H1 (cell line): ENCODE data around the gene SEPTIN5. TPM values are rescaled to one million over a fixed set of nuclear protein-coding genes. Genes with fewer than 3 reads are reported as not detected.
A peak's percentile ranks its signal among the peaks of the same experiment; 100 is the strongest.

Experiments
- CTCF ChIA-PET: fragments of 300-600 bp; sonication (Branson Sonifier 250); formaldehyde crosslinking; loops from one replicate; lab custom pipeline; 2021; ENCODE audit not compliant: partially characterized antibody; lab: Charles Lee
- POLR2A ChIA-PET: fragments of 300-600 bp; sonication (Branson Sonifier 250); formaldehyde crosslinking; loops from one replicate; lab custom pipeline; 2021; ENCODE audit warnings: inconsistent platforms; ENCODE audit not compliant: partially characterized antibody; lab: Charles Lee
- DNase-seq, 2 experiments: peaks; one replicate each; pipeline versions ENCODE4 v3.0.0 to v3.0.0-alpha.2; 2010 to 2022; ENCODE audit warnings: low spot score in 2 of 2, low read depth in 1 of 2, mixed read lengths in 1 of 2
- FAIRE-seq: peaks from 2 replicates; lab custom pipeline; 2011; peaks lifted over from hg19 to GRCh38; lab: Jason Lieb, UNC
- H2AFZ ChIP-seq: 2 replicates; pipeline ENCODE4 v1.8.1; 2012; ENCODE audit warnings: low read length, inconsistent platforms
- H2AK5ac ChIP-seq: 2 replicates; pipeline ENCODE4 v1.6.1; 2013; ENCODE audit warnings: low read depth, low read length
- H2BK120ac ChIP-seq: replicated peaks from 2 replicates; pipeline ENCODE3; 2013; ENCODE audit warnings: low read depth, low read length, inconsistent platforms
- H2BK12ac ChIP-seq: 2 replicates; pipeline ENCODE4 v1.6.1; 2013; ENCODE audit warnings: low read depth, low read length
- H2BK15ac ChIP-seq: 2 replicates; pipeline ENCODE4 v1.6.1; 2013; ENCODE audit warnings: low read length
- H2BK20ac ChIP-seq: 2 replicates; pipeline ENCODE4 v1.6.1; 2013; ENCODE audit warnings: low read length
- H2BK5ac ChIP-seq: 2 replicates; pipeline ENCODE4 v1.6.1; 2013; ENCODE audit warnings: low read depth, low read length
- H3K14ac ChIP-seq: 2 replicates; pipeline ENCODE4 v1.6.1; 2013; ENCODE audit warnings: inconsistent platforms; ENCODE audit not compliant: insufficient read length
- H3K18ac ChIP-seq: 2 replicates; pipeline ENCODE4 v1.6.1; 2013; ENCODE audit warnings: low read length; ENCODE audit errors: extremely low read depth
- H3K23ac ChIP-seq: 2 replicates; pipeline ENCODE4 v1.6.1; 2013; ENCODE audit warnings: inconsistent platforms; ENCODE audit not compliant: insufficient read length
- H3K23me2 ChIP-seq: 2 replicates; pipeline ENCODE4 v1.6.1; 2013; ENCODE audit warnings: low read depth, low read length
- H3K27ac ChIP-seq: 2 replicates; pipeline ENCODE4 v1.6.1; 2011; ENCODE audit warnings: low read depth, low read length, inconsistent platforms
- H3K27me3 ChIP-seq, 4 experiments: replicated peaks in 1 of 4; 1 replicate in 1 of 4; 2 replicates in 3 of 4; pipeline versions ENCODE4 v1.6.1 to v1.8.1; 2011 to 2013; ENCODE audit warnings: low read length in 3 of 4, mild to moderate bottlenecking in 3 of 4, inconsistent platforms in 2 of 4, mixed read lengths in 2 of 4, moderate library complexity in 1 of 4; ENCODE audit not compliant: control insufficient read depth in 3 of 4, insufficient read depth in 3 of 4; ENCODE audit errors: extremely low read depth in 1 of 4
- H3K36me3 ChIP-seq, 4 experiments: 2 replicates each; pipeline versions ENCODE4 v1.6.1 to v1.8.1; 2011 to 2013; ENCODE audit warnings: mild to moderate bottlenecking in 4 of 4, low read length in 3 of 4, moderate library complexity in 2 of 4, control low read depth in 1 of 4, inconsistent platforms in 1 of 4; ENCODE audit not compliant: insufficient read depth in 4 of 4, control insufficient read depth in 2 of 4
- H3K4ac ChIP-seq: replicated peaks from 2 replicates; pipeline ENCODE3; 2013; ENCODE audit warnings: low read length, low read depth, mixed read lengths, inconsistent platforms; ENCODE audit not compliant: insufficient read length
- H3K4me1 ChIP-seq, 4 experiments: replicated peaks in 1 of 4; 1 replicate in 1 of 4; 2 replicates in 3 of 4; pipeline versions ENCODE4 v1.6.1 to v1.8.1; 2011 to 2013; ENCODE audit warnings: low read length in 3 of 4, inconsistent platforms in 2 of 4, mixed read lengths in 1 of 4; ENCODE audit not compliant: insufficient read depth in 4 of 4, control insufficient read depth in 3 of 4
- H3K4me2 ChIP-seq, 2 experiments: 2 replicates each; pipeline versions ENCODE4 v1.6.1 to v1.8.1; 2011 to 2013; ENCODE audit warnings: low read depth in 2 of 2, low read length in 2 of 2, control low read depth in 1 of 2, inconsistent platforms in 1 of 2, mild to moderate bottlenecking in 1 of 2; ENCODE audit not compliant: insufficient read depth in 1 of 2
- H3K4me3 ChIP-seq, 4 experiments: fragments of 200-600, 300-600 bp in 1 of 4; sonication (generic), shearing (Covaris generic), sonication (Bioruptor Twin) in 1 of 4; 2 replicates each; pipeline versions ENCODE4 v1.5.1 to v1.8.1; 2011 to 2016; ENCODE audit warnings: low read length in 4 of 4, low read depth in 3 of 4, control low read depth in 2 of 4, inconsistent platforms in 2 of 4, mild to moderate bottlenecking in 2 of 4, mixed read lengths in 1 of 4, moderate library complexity in 1 of 4; ENCODE audit not compliant: insufficient read depth in 2 of 4; ENCODE audit errors: extremely low read depth in 1 of 4
- H3K56ac ChIP-seq: replicated peaks from 2 replicates; pipeline ENCODE3; 2013; ENCODE audit warnings: low read depth, mild to moderate bottlenecking, mixed read lengths, low read length, inconsistent platforms; ENCODE audit not compliant: insufficient read length
- H3K79me1 ChIP-seq: 2 replicates; pipeline ENCODE4 v1.6.1; 2013; ENCODE audit warnings: low read depth, low read length, control low read depth
- H3K79me2 ChIP-seq, 2 experiments: 2 replicates each; pipeline versions ENCODE4 v1.6.1 to v1.8.1; 2012 to 2013; ENCODE audit warnings: low read length in 2 of 2, mild to moderate bottlenecking in 2 of 2, inconsistent platforms in 1 of 2; ENCODE audit not compliant: insufficient read depth in 2 of 2, control insufficient read depth in 1 of 2
- H3K9ac ChIP-seq, 4 experiments: replicated peaks in 1 of 4; 1 replicate in 1 of 4; 2 replicates in 3 of 4; pipeline versions ENCODE4 v1.6.1 to v1.8.1; 2011 to 2013; ENCODE audit warnings: low read depth in 3 of 4, low read length in 3 of 4, control low read depth in 2 of 4, mild to moderate bottlenecking in 2 of 4, moderate library complexity in 2 of 4, inconsistent platforms in 1 of 4; ENCODE audit errors: extremely low read depth in 1 of 4
- H3K9me3 ChIP-seq, 2 experiments: 2 replicates each; pipeline versions ENCODE4 v1.6.1 to v1.8.1; 2012 to 2013; ENCODE audit warnings: mild to moderate bottlenecking in 2 of 2, moderate library complexity in 2 of 2, control low read depth in 1 of 2, inconsistent platforms in 1 of 2, low read depth in 1 of 2, low read length in 1 of 2, mixed read lengths in 1 of 2; ENCODE audit not compliant: insufficient read depth in 2 of 2
- H4K20me1 ChIP-seq, 2 experiments: replicated peaks in 1 of 2; 2 replicates each; pipeline versions ENCODE3 to v1.8.1; 2011 to 2013; ENCODE audit warnings: inconsistent platforms in 2 of 2, low read length in 2 of 2, mild to moderate bottlenecking in 1 of 2; ENCODE audit not compliant: insufficient read depth in 2 of 2, control insufficient read depth in 1 of 2
- H4K5ac ChIP-seq: 2 replicates; pipeline ENCODE4 v1.6.1; 2013; ENCODE audit warnings: low read length, low read depth, mixed read lengths, inconsistent platforms; ENCODE audit not compliant: insufficient read length
- H4K8ac ChIP-seq: 2 replicates; pipeline ENCODE4 v1.8.0; 2013; ENCODE audit warnings: mild to moderate bottlenecking, moderate library complexity, low read length, inconsistent platforms; ENCODE audit not compliant: insufficient read depth; ENCODE audit errors: extremely low read depth
- H4K91ac ChIP-seq: replicated peaks from 2 replicates; pipeline ENCODE3; 2013; ENCODE audit warnings: low read length, mixed read lengths, inconsistent platforms; ENCODE audit not compliant: insufficient read length
- CBX5 ChIP-seq: fragments of 300-800, 300-1000 bp; sonication (generic); IDR thresholded peaks from 2 replicates; pipeline ENCODE4 v1.7.1; 2016; ENCODE audit warnings: antibody characterized with exemption, low read length, low read depth
- CBX8 ChIP-seq: fragments of 300-800, 300-1000 bp; sonication (generic); IDR thresholded peaks from 2 replicates; pipeline ENCODE4 v1.7.1; 2016; ENCODE audit warnings: low read depth, low read length, borderline replicate concordance
- CEBPB ChIP-seq: IDR thresholded peaks from 2 replicates; pipeline ENCODE4 v1.6.1; 2012; ENCODE audit warnings: low read depth, low read length
- EZH2 ChIP-seq: fragments of 200-600 bp; sonication (generic); IDR thresholded peaks from 2 replicates; pipeline ENCODE4 v1.7.1; 2012; ENCODE audit warnings: low read depth, mild to moderate bottlenecking, moderate library complexity, low read length, inconsistent platforms; ENCODE audit not compliant: severe bottlenecking
- GABPA ChIP-seq: IDR thresholded peaks from 2 replicates; pipeline ENCODE4 v1.6.1; 2011; ENCODE audit warnings: mild to moderate bottlenecking, low read length, moderate library complexity, borderline replicate concordance; ENCODE audit not compliant: insufficient read depth
- POLR2A ChIP-seq, 2 experiments: IDR thresholded peaks; 1 replicate in 1 of 2; 2 replicates in 1 of 2; pipeline ENCODE4 v1.6.1; 2011; ENCODE audit warnings: low read depth in 2 of 2, low read length in 2 of 2, mild to moderate bottlenecking in 2 of 2; ENCODE audit errors: control extremely low read depth in 1 of 2
- RNF2 ChIP-seq: fragments of 200-900, 300-1000 bp; sonication (generic); IDR thresholded peaks from 2 replicates; pipeline ENCODE4 v1.7.1; 2016; ENCODE audit warnings: borderline replicate concordance, low read depth, mild to moderate bottlenecking, antibody characterized with exemption, low read length; ENCODE audit not compliant: poor library complexity, severe bottlenecking; ENCODE audit errors: missing control alignments
- SIX5 ChIP-seq: IDR thresholded peaks from 2 replicates; pipeline ENCODE4 v1.6.1; 2011; ENCODE audit warnings: mild to moderate bottlenecking, low read depth, low read length
- SP2 ChIP-seq: IDR thresholded peaks from 2 replicates; pipeline ENCODE4 v1.6.1; 2012; ENCODE audit warnings: mild to moderate bottlenecking, low read length, inconsistent platforms
- SP4 ChIP-seq: IDR thresholded peaks from 2 replicates; pipeline ENCODE4 v1.6.1; 2012; ENCODE audit warnings: low read length, inconsistent platforms
- WGBS, 2 experiments: shearing (Covaris generic) in 1 of 2; methylation state at CpG; one replicate each; pipeline versions ENCODE4 v1.1.6 to v1.1.7; 2013 to 2015; ENCODE audit warnings: low lambda C conversion rate in 2 of 2, mixed read lengths in 2 of 2, inconsistent platforms in 1 of 2, low coverage in 1 of 2, missing lambda C conversion rate in 1 of 2; ENCODE audit not compliant: insufficient replicate concordance in 2 of 2, insufficient coverage in 1 of 2, insufficient read length in 1 of 2; ENCODE audit errors: extremely low coverage in 1 of 2, missing lambda C conversion rate in 1 of 2; 5-methylcytosine and 5-hydroxymethylcytosine counted together
- polyA plus RNA-seq, 7 experiments: library from polyadenylated mRNA; depleted of rRNA in 3 of 7; stranded (reverse) in 5 of 7; unstranded in 2 of 7; fragments of >200 nt in 5 of 7; fragments of 200-250 nt in 2 of 7; gene quantifications; 1 replicate in 5 of 7; 2 replicates in 1 of 7; 4 replicates in 1 of 7; pipeline versions ENCODE4 v1.2.1 to v1.2.3, GENCODE V29; 2011 to 2013; ENCODE audit warnings: missing spikeins in 2 of 7, mixed read lengths in 2 of 7
- total RNA-seq: library from RNA; stranded (reverse); fragmentation: NEBNext Ultra II Directional; extraction: Animal tissue kit (Norgen Biotek cat#: 25700); gene quantifications from 2 replicates; pipeline ENCODE4 v1.2.1, GENCODE V29; 2021
- TF ChIP-seq, protein P1 (sequence below): IDR thresholded peaks from 2 replicates; pipeline ENCODE4 v1.6.1; 2012; ENCODE audit warnings: inconsistent platforms

Gene SEPTIN5
- total and polyA plus RNA-seq, 2 of the 8 experiments (the other 6 are each of a cell fraction or from before 2014, with no cell fraction given), result 6.0 to 8.6 TPM

DNA sequence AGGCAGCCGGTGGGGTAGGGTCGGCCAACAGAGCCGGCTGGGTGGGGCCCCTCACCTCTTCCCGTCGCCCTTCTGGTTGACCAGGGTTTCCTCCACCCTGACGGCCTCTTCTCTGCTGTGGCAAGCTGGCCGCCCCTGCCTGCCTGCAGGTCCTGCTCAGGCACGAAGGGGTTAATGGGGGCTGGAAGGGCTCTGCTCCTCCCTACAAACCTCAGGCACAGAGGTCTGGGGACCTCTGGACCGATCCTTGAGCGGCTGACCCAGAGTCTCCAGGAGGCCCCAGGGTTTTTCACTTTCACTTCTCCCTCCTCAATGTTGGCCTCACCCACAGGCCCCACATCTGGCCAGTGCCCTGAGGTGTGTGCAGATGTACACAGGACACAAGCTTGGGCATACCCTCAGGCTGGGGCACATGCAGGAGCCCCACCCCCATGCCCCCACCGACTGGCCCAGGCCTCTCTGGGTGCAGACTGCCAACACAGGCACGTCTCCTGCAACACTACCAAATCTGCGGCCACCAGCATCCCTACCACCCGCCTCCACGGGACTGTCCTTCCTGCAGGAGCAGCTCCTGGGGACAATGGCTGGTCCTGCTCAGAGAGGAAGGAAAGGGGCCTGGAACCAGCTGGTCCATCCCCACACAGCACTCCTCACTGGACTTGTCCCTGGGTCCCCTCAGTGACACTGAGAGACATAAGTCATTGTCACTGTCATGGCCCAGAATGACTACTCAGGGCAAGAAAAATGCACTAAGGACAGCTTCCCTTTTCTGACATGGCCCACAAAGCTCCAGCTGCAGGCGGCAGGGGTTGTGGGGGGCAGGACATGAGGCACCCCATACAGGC lies 43.1 kb downstream of the SEPTIN5 start:
- no peaks in the 10 kb centered on the region; the same call in 1 of the 2 replicates for H3K23me2 ChIP-seq
- no peak overlapping the region for H2AFZ ChIP-seq
- H3K27ac ChIP-seq, result no peak overlapping the region
- H3K18ac ChIP-seq, result no peak overlapping the region
- H4K20me1 ChIP-seq, result peaks cover 18 to 34% of the 10 kb centered on the region in 2 experiments
- peaks cover 0 to 44% (median 19%) of the 10 kb centered on the region in 4 experiments; a peak in 5 of 7 replicates for H3K4me1 ChIP-seq
- H2BK15ac ChIP-seq, result peak overlapping the region; percentile 88; the same call in 1 of the 2 replicates
- peak overlapping the region; percentile 18 to 67; a peak in 2 of 4 replicates for H3K4me2 ChIP-seq
- no peak overlapping the region for H2AK5ac ChIP-seq
- no peak overlapping the region for H2BK5ac ChIP-seq
- peak overlapping the region in 3 of 4 experiments; percentile 4 to 56 (median 10); a peak in 4 of 8 replicates for H3K4me3 ChIP-seq
- POLR2A ChIA-PET, result interaction anchor here (0.6 to 3.8 kb wide), 4 partner anchors 8 to 61 kb away, joined by 3 to 21 read pairs (median 4); no protein-coding TSS in a partner anchor
- no peak overlapping the region for H2BK120ac ChIP-seq
- H3K27me3 ChIP-seq, result peaks cover 85 to 97% (median 91%) of the 10 kb centered on the region in 4 experiments
- H3K4ac ChIP-seq, result no peak overlapping the region
- no peaks in the 10 kb centered on the region for H3K79me1 ChIP-seq
- no peaks in the 10 kb centered on the region for H3K79me2 ChIP-seq
- no peak overlapping the region for H3K23ac ChIP-seq
- CTCF ChIA-PET, result interaction anchor here (0.7 to 16.5 kb wide), 15 partner anchors 10 to 196 kb away, joined by 3 to 168 read pairs (median 4); partner anchors contain the start of gene GP1BB
- FAIRE-seq, result no peak
- H2BK20ac ChIP-seq, result no peak overlapping the region
- no peak overlapping the region for H3K14ac ChIP-seq
- H2BK12ac ChIP-seq, result peak overlapping the region; percentile 50; the same call in 1 of the 2 replicates
- H3K36me3 ChIP-seq, result peaks cover 0 to 20% (median 0%) of the 10 kb centered on the region in 4 experiments; a peak in 1 of 8 replicates
- no peaks in the 10 kb centered on the region for H3K9me3 ChIP-seq
- no peak overlapping the region for H4K91ac ChIP-seq
- no peak overlapping the region for H4K5ac ChIP-seq
- 10% methylated on average over 15 of the region's 16 CpGs; no CpG with 5 or more reads in 1 of the 2 experiments for WGBS, 2 experiments
- H3K56ac ChIP-seq, result no peak overlapping the region
- peak in 1 of 2 experiments; percentile 76 for DNase-seq
- H4K8ac ChIP-seq, result no peak overlapping the region; the same call in 1 of the 2 replicates
- no peak overlapping the region for H3K9ac ChIP-seq
- no peak for TF ChIP-seq GABPA
- TF ChIP-seq SP2, result no peak
- peak; percentile 8 for TF ChIP-seq RNF2
- no peak for TF ChIP-seq SIX5
- 0 out of 2 replicates have a peak, but pooled peaks have one; percentile 40 for TF ChIP-seq CBX8
- TF ChIP-seq POLR2A (IDR thresholded peaks at IDR 0.05; ENCODE audit: control extremely low read depth in 1 of 2, low read depth in 2 of 2, low read length in 2 of 2), result no peak
- no peak for TF ChIP-seq SP4
- peak; percentile 70 for TF ChIP-seq EZH2
- no peak for TF ChIP-seq CEBPB
- TF ChIP-seq, protein P1, sequence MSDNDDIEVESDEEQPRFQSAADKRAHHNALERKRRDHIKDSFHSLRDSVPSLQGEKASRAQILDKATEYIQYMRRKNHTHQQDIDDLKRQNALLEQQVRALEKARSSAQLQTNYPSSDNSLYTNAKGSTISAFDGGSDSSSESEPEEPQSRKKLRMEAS, result no peak
- no peak for TF ChIP-seq CBX5
